NCI-H2196 treated with DMSO at 0.1 percent for 48 hours (cell line): ENCODE data around the gene LTO1.
"Not testable (repeated sequence)": the region's sequence is repeated elsewhere in the genome, so short reads cannot be mapped to it uniquely, and the experiment has no call there.

Source experiments
- DNase-seq: peaks from one replicate; lab custom pipeline; 2025; ENCODE audit not compliant: unreplicated experiment; lab: John Stamatoyannopoulos, UW

The LTO1 gene

DNA sequence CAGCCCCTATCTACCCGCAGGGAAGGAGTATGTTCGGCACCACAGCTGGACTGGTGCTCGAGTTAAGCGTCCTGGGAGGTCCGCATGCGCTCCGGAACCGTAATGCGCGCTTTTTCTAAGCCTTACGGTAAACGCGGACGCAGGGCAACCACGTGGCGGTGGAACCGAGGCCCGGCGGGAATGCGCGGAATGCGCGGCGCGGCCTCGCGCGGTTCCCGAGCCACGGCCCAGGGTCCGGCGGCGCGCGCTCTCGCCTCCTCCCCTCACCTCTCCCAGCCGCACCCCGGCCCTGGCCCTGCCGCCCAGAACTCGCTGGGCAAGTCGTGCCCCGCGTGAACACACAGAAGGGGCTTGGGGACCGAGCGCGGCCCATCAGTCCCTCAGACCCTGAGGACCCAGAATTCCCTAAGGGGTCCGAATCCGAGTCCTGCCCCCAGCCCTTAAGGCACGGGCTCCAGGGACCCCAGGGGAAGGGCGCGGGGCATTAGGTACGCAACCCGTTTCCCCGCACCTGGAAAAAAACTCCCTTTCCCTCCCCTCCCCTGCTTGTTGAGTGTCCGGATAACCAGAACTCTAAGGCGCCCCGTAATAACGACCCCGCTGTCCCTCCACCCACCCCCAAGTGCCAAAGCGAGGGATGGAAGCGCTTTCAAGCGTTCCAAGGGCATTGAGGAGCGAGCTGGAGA lies 38.5 kb downstream of the LTO1 start:
- no peak for DNase-seq

DNA sequence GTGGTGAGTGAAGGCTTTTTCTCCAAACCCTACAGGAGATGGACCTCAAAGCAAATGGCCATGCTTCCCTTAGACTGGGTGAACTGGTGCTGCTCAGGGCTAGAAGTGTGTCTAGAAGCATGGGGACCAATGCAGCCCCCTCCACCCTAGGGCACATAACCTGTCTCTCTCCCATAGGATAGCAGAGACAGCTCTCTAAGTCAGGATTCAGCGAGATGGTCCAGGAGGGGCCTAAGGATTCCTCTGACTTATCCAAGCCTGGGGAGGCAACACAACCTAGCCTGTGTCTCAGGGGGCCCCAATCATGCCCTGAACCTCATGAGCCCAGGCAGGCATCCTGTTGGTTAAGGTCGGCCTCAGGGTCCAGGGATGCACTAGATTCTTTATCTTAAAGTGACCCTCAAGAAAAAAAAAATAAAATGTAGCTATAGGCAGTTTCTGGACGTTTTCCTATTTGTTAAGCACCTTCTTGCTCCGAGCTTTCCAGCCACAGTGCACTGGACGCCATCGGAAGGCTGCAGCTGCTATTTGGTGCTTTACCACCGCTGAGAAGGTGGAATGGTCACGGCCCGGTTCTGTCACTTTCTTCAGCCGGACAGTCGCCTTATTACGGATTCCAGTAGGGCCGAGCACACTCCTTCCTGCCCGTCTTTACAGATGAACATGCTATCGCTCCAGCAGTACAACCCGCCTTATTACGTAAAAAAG lies 39.2 kb downstream of the LTO1 start:
- no peak for DNase-seq

DNA sequence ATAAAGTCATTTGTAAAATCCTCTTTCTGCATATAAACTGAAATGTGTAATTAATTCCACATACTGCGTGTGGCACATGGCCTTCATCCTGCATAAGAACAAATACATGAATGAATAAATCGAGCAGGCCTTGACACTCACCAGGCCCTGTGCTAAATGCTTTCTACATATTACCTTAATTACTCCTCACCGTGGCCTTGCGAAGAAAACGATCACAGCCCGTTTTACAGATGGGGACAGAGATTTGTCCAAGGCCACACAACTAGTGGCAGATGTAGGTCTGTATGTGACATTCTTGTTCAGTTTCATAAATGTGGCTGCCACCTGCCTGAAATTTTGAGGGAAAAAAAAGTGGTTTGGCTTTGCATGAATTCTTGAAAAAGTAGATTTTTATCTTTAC lies 40.0 kb downstream of the LTO1 start:
- no peak for DNase-seq

DNA sequence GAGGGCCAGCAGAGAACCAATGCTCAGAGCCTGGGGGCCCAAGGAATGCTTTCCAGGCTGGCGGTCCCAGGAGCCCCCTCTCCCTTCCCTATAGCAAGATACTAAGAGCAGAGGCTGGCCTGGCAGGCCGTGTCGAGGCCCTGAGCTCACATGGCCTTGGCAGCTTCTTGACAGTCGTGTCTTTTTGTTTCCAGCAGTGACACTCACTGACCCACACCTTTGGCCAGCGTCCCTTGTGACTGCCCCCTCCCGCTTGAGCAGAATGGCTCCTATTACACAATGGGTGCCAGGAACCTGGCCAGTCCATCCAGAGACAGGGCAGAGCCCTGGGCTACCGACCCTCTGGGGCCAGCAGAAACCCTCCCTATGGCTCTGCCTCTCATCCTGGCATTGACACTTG lies 40.6 kb downstream of the LTO1 start:
- no peak for DNase-seq

DNA sequence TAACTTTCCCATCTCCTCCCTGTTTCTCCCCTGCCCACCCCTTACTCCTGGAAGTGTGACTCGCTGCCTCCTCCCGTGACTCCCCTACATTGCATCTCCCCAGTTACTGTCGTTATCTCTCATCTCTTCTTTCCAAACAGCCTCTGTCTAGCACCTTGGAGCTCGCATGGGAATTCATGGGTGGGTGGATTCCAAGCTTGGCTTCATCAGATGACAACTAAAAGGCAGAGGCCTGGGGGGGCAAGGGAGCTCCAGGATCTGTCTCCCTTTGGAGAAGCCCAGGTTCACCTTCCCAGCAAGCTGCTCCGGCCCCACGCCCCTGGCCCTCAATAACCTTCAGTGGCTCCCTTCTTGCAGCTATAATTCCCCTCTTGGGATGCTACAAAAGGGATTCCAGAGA lies 41.1 kb downstream of the LTO1 start:
- no peak for DNase-seq

DNA sequence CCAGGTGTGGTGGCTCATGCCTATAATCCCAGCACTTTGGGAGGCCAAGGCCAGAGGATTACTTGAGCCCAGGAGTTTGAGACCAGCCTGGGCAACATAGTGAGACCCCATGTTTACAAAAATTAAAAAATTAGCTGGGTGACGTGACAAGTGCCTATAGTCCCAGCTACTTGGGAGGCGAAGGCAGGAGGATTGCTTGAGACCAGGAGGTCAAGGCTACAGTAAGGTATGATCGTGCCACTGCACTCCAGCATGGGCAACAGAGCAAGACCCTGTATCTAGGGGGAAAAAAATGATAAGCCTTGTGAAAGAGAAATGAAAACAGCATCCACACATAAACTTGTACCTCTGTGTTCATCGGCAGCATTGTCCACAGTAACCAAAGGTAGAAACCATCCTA lies 42.3 kb downstream of the LTO1 start:
- DNase-seq = no peak

DNA sequence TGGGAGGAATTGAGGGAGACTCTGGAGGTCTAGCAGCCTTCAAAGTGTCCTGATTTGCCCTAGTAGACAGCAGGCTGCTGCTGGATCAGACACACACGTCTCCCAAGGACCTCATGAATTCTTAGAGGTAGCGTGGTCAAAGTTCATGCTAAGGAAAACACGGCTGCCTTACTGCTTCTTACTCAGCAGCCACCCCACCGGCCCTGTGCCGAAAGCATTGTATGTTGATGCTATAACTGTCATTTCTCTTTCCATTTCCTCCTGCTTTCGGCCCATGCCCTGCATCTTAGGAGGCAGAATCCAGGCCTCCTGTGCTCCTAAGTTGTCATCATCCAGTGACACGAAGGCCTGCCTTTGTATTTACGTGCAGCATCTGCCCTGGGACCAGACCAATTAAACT lies 44.7 kb downstream of the LTO1 start:
- no peak for DNase-seq

DNA sequence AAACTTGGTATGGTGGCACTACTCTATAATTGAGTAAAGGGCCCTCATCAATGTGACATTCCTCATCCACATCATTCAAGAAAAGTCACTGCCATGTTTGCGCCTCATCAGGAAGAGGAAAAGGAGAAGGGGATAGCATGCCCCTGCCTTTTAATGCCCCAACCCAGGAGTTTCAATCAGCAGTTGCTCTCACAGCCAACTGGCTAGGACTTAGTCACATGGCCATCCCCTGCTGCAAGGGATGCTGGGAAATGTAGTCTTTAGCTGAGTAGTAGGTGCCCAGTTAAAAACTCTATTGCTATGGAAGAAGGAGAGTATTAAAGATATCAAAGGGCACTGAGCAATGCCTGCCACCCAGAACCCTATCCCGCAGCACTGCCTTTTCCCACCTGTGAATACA lies 45.1 kb downstream of the LTO1 start:
- DNase-seq = no peak

DNA sequence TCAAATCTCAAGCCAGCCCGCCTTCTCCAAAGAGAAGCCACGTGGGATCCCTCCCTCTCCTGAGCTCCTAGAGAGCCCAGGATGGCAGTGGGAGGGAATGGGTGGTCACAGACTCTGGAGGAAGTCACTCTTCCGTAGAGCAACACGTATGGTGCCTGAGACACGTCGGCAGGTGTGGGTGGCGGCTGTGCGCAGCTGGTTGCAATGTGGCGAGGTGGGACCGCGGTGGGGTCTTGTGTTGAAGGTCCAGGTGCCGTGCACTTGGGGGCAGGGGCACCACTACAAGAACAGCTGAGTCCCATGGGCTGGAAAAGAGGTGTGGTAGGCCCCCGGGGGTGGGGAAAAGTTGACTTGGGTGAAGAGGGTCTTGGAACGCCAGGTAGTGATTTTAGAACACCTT lies 47.6 kb downstream of the LTO1 start:
- no peak for DNase-seq

DNA sequence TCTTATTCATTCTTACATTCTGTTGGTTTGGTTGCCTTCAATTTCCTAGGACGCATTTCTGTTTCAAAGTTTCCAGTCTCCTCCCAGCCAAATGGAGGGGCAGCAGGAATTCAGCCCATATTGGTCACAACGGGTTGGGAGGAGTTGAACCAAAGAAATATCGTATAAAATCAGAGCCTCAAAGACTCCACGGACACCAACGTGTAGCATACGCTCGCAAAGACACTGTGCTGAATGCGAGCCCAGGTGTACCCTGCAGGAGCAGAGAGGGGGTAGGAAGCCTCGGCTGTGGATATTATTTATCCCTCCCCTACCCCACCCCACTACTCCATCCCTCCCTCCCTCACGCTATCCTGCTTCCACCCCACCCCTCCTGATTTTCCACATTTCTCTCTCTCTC lies 49.7 kb downstream of the LTO1 start:
- DNase-seq = no peak

DNA sequence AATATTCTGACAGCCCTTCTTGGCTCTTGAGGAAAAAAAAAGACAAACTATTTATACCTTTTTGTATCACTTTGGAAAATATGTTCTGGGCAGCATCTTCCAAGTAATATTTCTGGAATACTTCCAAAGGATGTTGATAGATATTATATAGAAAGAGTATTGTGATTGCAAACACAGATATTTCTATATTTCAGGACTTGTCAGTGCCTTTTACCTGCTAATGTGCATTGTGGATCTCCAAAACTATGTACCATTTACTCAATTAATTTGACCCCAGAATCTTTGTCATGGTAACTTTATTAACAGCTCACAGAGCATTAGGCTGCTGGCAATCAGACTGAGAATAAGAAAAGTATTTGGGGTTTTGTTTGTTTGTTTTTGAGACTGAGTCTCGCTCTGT lies 50.9 kb downstream of the LTO1 start:
- no peak for DNase-seq

DNA sequence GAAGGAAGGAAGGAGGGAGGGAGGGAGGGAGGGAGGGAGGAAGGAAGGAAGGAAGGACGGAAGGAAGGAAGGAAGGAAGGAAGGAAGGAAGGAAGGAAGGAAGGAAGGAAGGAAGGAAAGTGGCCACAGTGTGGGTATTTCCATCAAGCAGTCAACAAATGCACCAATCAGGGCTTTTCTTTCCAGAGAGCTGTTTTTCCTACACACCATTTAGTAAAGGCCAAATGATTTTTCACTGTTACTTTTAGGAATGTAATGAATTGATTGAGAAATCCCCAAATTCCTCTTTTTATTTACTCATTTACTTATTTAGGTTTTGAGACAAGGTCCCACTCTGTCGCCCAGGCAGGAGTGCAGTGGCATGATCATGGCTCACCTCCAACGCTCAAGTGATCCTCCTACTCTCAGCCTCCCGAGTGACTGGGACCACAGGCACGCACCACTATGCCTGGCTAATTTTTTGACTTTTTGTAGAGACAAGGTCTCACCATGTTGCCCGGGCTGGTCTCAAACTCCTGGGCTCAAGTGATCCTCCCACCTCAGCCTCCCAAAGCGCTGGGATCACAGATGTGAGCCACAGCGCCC lies 53.0 kb downstream of the LTO1 start:
- not testable (repeated sequence) for DNase-seq

DNA sequence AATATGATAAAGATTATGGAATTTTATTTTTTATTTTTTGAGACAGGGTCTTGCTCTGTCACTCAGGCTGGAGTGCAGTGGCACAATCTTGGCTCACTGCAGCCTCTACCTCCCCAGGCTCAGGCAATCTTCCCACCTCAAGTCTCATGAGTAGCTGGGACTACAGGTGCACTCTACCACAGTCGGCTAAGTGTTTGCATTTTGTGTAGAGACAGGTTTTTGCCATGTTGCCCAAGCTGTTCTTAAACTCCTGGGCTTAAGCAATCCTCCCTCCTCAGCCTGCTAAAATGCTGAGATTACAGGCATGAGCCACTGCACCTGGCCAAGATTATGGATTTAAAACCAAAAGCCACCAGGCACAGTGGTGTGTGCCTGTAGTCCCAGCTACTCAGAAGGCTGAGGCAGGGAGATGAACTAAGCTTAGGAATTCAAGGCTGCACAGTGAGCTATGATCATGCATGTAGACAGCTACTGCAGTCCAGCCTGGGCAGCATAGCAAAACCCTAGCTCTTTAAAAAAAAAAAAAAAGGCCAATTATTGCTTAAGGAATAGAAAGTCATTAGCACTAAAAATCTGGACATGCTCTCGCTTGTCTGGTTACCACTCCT lies 54.4 kb downstream of the LTO1 start:
- DNase-seq = no peak

DNA sequence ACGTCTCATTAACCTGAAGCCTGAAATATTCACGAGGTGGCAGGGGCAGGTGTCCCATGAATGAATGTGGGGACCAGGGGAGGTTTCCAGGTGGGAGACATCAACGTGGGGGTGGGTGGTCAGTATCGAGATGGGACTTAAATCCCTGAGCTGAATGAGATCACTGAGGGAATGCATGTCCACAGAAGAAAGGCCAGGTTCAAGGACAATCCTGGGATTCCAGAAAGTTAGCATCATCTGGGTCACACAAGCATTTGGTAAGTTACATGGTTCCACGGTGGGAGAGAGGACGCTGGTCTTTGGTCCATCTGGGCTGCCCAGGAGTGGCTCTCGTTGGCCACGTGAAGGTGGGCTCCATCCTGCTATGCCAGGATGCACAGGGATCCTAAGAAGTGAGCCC lies 56.9 kb downstream of the LTO1 start:
- DNase-seq = no peak

DNA sequence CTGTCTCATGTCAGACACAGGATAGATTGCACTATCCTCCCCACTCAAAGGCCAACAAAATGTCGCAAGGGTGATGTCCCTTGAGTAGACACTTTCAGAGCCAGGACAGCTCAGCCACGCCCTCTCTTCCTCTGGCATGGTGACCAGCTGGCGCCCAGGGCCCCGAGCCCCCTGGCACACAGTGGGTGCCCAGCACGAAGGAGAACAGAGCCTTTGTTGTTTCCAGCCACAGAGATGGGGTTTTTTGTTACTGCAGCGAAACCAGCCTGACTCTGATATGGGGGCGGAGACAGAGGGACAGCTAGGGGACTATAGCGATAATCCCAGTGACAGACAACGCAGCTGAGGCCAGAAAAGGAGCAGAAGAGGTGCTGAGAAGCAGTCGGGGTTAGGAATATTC lies 57.5 kb downstream of the LTO1 start:
- no peak for DNase-seq

DNA sequence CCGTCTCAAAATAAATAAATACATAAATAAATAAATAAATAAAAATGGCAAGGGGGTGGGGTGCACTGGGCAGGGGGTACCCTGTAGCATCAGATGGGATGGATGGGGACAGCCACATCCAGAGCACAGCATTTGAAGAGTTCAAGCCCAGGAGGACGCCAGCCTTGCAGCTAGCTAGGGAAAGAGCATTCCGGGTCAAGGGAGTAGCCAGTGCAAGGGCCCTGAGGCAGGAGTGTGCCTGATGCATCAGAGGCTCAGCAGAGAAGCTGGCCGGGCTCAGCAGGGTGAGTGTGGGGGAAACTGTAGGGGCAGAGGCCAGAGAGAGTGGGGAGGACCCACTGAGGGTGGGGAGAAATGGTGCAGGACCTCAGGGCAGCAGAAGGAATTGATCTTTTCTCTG lies 57.9 kb downstream of the LTO1 start:
- DNase-seq = no peak
